Esophagus muscularis mucosa (tissue), 4 donors: ENCODE measurements around the gene NLRP3. TPM values are rescaled to one million over a fixed set of nuclear protein-coding genes. Genes with fewer than 3 reads are reported as not detected.
"Not testable (repeated sequence)": the region's sequence is repeated elsewhere in the genome, so short reads cannot be mapped to it uniquely, and the experiment has no call there.

Experiments used
- DNase-seq: peaks from one replicate; pipeline ENCODE4 v3.0.0-alpha.2; 2017; ENCODE audit errors: extremely low spot score
- H3K27ac ChIP-seq, 4 donors: fragments of 200-600 bp; sonication (generic); replicated peaks in 1 of 4; 1 replicate in 3 of 4; 2 replicates in 1 of 4; pipeline ENCODE4 v1.5.1; 2016 to 2019; ENCODE audit warnings: mild to moderate bottlenecking in 1 of 4
- H3K27me3 ChIP-seq, 4 donors: fragments of 200-600 bp; sonication (generic); one replicate each; pipeline versions ENCODE4 v1.5.1 to v1.6.0; 2016 to 2019
- H3K36me3 ChIP-seq, 4 donors: fragments of 200-600 bp; sonication (generic); one replicate each; pipeline ENCODE4 v1.5.1; 2016 to 2019
- H3K4me1 ChIP-seq, 4 donors: fragments of 200-600 bp; sonication (generic); one replicate each; pipeline ENCODE4 v1.5.1; 2016 to 2019
- H3K4me3 ChIP-seq, 4 donors: fragments of 200-600 bp; sonication (generic); 1 replicate in 2 of 4; 2 replicates in 2 of 4; pipeline ENCODE4 v1.5.1; 2016 to 2019; ENCODE audit warnings: mild to moderate bottlenecking in 4 of 4, moderate library complexity in 1 of 4
- H3K9me3 ChIP-seq, 4 donors: fragments of 200-600 bp; sonication (generic); 1 replicate in 3 of 4; 2 replicates in 1 of 4; pipeline ENCODE4 v1.5.1; 2016 to 2019
- EP300 ChIP-seq: sonication (generic); formaldehyde crosslinking; IDR thresholded peaks from one replicate; pipeline ENCODE4 v1.6.1; 2017; ENCODE audit warnings: antibody characterized with exemption
- POLR2A ChIP-seq: fragments of 450-650 bp; IDR thresholded peaks from one replicate; pipeline ENCODE4 v1.6.1; 2017; ENCODE audit warnings: antibody characterized with exemption, moderate library complexity, mild to moderate bottlenecking, low read depth
- POLR2AphosphoS5 ChIP-seq, 2 donors: sonication (generic); formaldehyde crosslinking; IDR thresholded peaks; one replicate each; pipeline ENCODE4 v1.6.1; 2017; ENCODE audit warnings: antibody characterized with exemption in 2 of 2
- WGBS: methylation state at CpG from one replicate; pipeline ENCODE4 v1.1.5; 2018; 5-methylcytosine and 5-hydroxymethylcytosine counted together
- intact Hi-C: fragments of 100-400 bp; cut with DNase I; formaldehyde crosslinking; loops from one replicate; pipeline ENCODE4 v1.15.1; 2023
- total RNA-seq, 4 donors: library from RNA; depleted of rRNA; stranded (reverse); fragments of >200 nt; gene quantifications; one replicate each; pipeline versions ENCODE4 v1.1.0 to v1.2.1, GENCODE V29; 2016
- TF ChIP-seq, protein P1 (sequence below), 3 experiments: fragments of 200-600 bp in 2 of 3; fragments of 450-650 bp in 1 of 3; sonication (generic) in 2 of 3; IDR thresholded peaks; one replicate each; pipeline ENCODE4 v1.5.1; 2017 to 2019; ENCODE audit warnings: antibody characterized with exemption in 3 of 3, mild to moderate bottlenecking in 2 of 3, moderate library complexity in 1 of 3

Gene NLRP3
- total RNA-seq, 4 donors from 2014 or later = 1.3 to 4.5 (median 1.6) TPM

DNA sequence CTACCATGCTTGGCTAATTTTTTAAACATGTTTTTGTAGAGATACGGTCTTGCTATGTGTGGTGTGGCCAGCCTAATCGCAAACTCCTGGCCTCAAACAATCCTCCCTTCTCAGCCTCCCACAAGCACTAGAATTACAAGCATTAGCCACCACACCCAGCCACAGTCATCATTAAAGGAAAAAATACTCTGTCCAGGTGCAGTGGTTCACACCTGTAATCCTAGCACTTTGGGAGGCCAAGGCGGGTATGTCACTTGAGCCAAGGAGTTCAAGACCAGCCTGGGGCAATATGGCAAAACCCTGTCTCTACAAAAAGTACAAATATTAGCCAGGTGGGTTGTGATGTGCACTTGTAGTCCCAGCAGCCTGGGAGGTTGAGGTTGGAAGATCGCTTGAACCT, 25.0 kb upstream of the NLRP3 start:
- Histone ChIP-seq H3K27me3 (peaks cover 0 to 11% (median 0%) of the 10 kb centered on the region in 4 donors), H3K9me3 (no peaks in the 10 kb centered on the region), H3K27ac (no peak overlapping the region), H3K4me3 (no peak overlapping the region), H3K36me3 (no peaks in the 10 kb centered on the region), H3K4me1 (peaks cover 0 to 7% (median 3%) of the 10 kb centered on the region in 4 donors)
- no peak for DNase-seq
- 91% methylated on average over 4 of the region's 4 CpGs for WGBS
- intact Hi-C loops = loop anchor here (5.0 kb wide), 1 partner anchor 96 kb away; no protein-coding TSS in a partner anchor
- TF ChIP-seq POLR2AphosphoS5 (IDR thresholded peaks at IDR 0.05) (no peak), POLR2A (no peak), EP300 (no peak)
- TF ChIP-seq, protein P1, sequence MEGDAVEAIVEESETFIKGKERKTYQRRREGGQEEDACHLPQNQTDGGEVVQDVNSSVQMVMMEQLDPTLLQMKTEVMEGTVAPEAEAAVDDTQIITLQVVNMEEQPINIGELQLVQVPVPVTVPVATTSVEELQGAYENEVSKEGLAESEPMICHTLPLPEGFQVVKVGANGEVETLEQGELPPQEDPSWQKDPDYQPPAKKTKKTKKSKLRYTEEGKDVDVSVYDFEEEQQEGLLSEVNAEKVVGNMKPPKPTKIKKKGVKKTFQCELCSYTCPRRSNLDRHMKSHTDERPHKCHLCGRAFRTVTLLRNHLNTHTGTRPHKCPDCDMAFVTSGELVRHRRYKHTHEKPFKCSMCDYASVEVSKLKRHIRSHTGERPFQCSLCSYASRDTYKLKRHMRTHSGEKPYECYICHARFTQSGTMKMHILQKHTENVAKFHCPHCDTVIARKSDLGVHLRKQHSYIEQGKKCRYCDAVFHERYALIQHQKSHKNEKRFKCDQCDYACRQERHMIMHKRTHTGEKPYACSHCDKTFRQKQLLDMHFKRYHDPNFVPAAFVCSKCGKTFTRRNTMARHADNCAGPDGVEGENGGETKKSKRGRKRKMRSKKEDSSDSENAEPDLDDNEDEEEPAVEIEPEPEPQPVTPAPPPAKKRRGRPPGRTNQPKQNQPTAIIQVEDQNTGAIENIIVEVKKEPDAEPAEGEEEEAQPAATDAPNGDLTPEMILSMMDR (IDR thresholded peaks at IDR 0.05) = no peak

- TF ChIP-seq POLR2AphosphoS5 (IDR thresholded peaks at IDR 0.05) = no peak
- TF ChIP-seq POLR2A = no peak
- TF ChIP-seq EP300 = no peak
- TF ChIP-seq, protein P1 (IDR thresholded peaks at IDR 0.05) = no peak
These were observed 23.9 kb upstream of the NLRP3 start for GRCh38 chr1:247392088-247392487.

GRCh38 chr1:247395075-247395474, 20.9 kb upstream of the NLRP3 start:
- H3K4me1 ChIP-seq, H3K36me3 ChIP-seq, DNase-seq, H3K9me3 ChIP-seq, H3K4me3 ChIP-seq, intact Hi-C loops, H3K27me3 ChIP-seq, H3K27ac ChIP-seq: not testable (repeated sequence)
- WGBS = 78% methylated on average over 8 of the region's 8 CpGs

More at GRCh38 chr1:247392088-247392487, 23.9 kb upstream of the NLRP3 start:
- H3K27me3 ChIP-seq = peaks cover 0 to 11% (median 0%) of the 10 kb centered on the region in 4 donors
- no peak for DNase-seq
- no peaks in the 10 kb centered on the region for H3K9me3 ChIP-seq
- intact Hi-C loops = loop anchor here (5.0 kb wide), 1 partner anchor 95 kb away; no protein-coding TSS in a partner anchor
- 79% methylated on average over 1 of the region's 1 CpG for WGBS
- H3K36me3 ChIP-seq = no peaks in the 10 kb centered on the region
- no peak overlapping the region for H3K4me3 ChIP-seq
- H3K27ac ChIP-seq = no peak overlapping the region
- peaks cover 0 to 7% (median 3%) of the 10 kb centered on the region in 4 donors for H3K4me1 ChIP-seq

DNA sequence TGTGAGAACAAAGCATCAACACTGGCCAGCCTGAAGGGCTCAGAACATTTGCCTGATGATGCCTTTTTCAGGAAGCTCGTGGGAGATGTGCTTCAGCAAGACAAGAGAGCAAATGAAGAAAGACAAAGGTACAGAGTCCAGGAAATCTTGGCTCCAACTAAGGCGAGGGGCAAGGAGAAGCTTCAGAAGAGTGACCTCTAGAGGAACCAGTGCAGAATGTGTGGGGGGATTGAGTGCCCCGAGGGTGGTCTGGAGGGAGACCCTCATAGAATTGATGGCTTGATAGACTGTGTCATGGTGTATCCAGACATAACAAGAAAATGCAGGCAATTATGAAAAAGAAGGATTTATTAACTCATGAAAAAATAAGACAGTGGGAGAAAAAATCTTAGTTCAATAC, 15.3 kb upstream of the NLRP3 start:
- TF ChIP-seq POLR2A (no peak), EP300 (no peak), POLR2AphosphoS5 (IDR thresholded peaks at IDR 0.05) (no peak)
- TF ChIP-seq, protein P1 (IDR thresholded peaks at IDR 0.05) = no peak
- intact Hi-C loops = no loop called here
- Histone ChIP-seq H3K9me3 (no peaks in the 10 kb centered on the region), H3K4me3 (no peak overlapping the region), H3K27me3 (no peaks in the 10 kb centered on the region), H3K4me1 (no peaks in the 10 kb centered on the region), H3K27ac (no peak overlapping the region), H3K36me3 (no peaks in the 10 kb centered on the region)
- WGBS = 41% methylated on average over 3 of the region's 3 CpGs
- no peak for DNase-seq

DNA sequence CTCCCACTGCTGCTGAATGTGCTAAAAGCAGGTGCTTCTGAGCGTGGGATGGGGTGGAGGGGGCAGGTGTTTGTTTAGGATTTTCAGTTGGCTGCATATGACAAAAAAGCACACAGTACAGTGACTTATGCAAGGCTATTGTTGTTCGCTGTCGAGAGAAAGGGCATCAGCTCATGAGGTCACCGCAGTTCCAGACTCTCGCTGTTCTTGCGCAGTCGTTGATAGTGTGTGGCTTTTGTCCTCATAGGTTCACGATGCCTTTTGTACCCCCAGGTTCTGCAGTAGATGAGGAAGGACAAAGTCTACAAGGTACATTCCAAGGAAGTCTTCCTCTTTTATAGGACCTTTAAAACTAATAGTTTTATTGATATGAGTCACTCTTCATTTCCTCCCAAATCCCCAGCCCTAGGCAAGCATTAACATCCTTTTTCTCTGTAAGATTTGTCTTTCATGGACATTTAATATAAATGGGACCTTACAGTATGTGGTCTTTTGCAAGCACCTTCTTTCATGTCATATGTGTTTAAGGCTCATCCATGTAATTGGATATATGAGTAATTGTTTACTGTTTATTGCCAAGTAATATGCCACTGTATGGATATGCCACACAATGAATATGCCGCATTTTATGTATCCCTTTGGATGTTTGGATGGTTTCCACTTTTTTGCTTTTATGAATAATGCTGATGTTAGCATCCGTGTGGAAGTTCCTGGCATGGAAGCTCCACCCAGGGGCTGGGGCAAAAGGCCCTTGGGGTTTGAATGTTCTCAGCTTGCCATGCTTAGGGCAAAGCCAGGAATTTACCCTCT, 14.5 kb upstream of the NLRP3 start:
- 75% methylated on average over 10 of the region's 10 CpGs for WGBS
- no peaks in the 10 kb centered on the region for H3K9me3 ChIP-seq
- H3K36me3 ChIP-seq = no peaks in the 10 kb centered on the region
- intact Hi-C loops = no loop called here
- H3K4me1 ChIP-seq = no peaks in the 10 kb centered on the region
- DNase-seq = no peak
- TF ChIP-seq, protein P1 (IDR thresholded peaks at IDR 0.05) = no peak
- TF ChIP-seq EP300 (no peak), POLR2AphosphoS5 (IDR thresholded peaks at IDR 0.05) (no peak), POLR2A (no peak)
- H3K27me3 ChIP-seq = no peaks in the 10 kb centered on the region
- no peak overlapping the region for H3K4me3 ChIP-seq
- no peak overlapping the region for H3K27ac ChIP-seq
